Activated CD4-positive, alpha-beta T cell treated with anti-CD3 and anti-CD28 coated beads, Interleukin-10, Interleukin-2, amounts not matched to agents 100 ng/mL and 50 ng/mL, durations not matched to agents 16 hours and 8 hours (primary cell): ENCODE measurements around the gene FCHSD2.

Experiments
- DNase-seq: peaks from one replicate; pipeline ENCODE4 v3.0.0-alpha.2; 2020

FCHSD2 gene

GRCh38 chr11:72829884-72830533 lies 312.1 kb downstream of the FCHSD2 start:
- DNase-seq, result no peak

GRCh38 chr11:72829178-72829577 lies 312.9 kb downstream of the FCHSD2 start:
- DNase-seq, result no peak

DNA sequence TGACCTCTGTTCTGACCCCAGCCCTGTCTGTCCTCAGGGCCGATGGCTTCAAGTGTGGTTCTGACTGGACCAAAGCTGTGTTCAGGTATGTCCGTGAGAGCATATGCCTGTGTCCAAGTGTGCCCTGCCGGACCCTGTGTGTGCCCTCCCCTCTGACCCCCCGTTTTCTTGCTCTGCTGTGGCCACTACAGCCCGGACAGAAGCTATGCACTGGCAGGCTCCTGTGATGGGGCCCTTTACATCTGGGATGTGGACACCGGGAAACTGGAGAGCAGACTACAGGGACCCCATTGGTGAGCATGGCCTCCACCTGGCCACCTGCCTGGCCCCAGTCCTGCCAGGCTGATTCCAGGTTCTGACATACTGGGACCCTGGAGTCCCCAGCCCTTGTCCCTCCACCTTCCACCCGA lies 313.4 kb downstream of the FCHSD2 start:
- no peak for DNase-seq

DNA sequence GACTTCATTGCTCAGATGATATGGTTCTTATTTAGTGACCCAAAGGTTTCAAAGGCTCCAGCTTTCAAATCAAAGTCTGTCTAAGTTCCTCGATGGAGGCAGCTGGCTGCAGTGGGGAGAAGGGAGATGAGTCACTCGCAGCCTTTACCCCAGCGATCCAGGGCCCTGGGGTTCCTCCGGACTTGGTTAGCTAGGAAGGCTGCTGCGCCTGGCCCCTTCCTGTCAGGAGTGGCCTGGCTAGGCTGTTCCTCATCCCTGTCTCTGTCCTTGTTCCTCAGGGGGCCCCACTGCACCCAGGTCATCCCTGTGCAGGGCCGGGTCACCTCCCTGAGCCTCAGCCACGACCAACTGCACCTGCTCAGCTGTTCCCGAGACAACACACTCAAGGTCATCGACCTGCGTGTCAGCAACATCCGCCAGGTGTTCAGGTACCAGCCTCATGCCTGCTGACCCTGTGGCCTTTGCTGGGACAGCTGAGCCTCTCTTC lies 314.0 kb downstream of the FCHSD2 start:
- no peak for DNase-seq

DNA sequence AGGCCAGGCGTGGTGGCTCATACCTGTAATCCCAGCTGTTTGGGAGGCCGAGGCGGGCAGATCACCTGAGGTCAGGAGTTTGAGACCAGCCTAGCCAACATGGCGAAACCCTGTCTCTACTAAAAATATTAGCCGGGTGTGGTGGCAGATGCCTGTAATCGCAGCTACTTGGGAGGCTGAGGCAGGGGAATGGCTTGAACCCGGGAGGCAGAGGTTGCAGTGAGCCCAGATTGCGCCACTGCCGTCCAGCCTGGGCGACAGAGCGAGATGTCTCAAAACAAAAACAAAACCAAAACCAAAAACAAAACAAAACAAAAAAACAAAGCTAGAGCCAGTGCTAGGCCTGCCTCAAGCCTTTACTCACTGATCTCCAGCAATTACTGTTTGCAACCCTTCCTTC lies 314.5 kb downstream of the FCHSD2 start:
- DNase-seq, result peak; percentile 38

DNA sequence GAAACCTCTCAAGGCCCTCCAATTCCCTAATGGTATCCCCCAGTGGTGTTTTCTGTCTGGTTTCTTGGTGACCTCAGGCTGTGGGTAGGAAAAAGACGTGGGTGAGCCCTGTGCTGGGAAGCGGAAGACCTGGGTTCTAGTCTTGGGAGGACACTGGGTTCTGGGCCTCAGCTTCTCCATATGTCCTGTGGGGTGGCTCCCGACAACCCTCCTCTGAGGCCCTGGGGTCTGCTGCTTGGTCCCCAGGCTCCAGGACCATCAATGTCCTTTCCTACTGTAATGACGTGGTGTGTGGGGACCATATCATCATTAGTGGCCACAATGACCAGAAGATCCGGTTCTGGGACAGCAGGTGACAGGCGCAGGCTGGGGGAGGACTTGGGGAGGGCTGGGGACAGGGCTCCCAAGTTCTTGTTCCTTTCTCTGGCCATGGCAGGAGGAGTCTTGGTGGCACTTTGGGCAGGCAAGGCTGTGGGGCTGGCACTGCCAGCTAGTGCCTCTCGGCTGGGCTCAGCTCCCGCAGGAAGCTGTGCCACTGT lies 315.1 kb downstream of the FCHSD2 start:
- no peak for DNase-seq

DNA sequence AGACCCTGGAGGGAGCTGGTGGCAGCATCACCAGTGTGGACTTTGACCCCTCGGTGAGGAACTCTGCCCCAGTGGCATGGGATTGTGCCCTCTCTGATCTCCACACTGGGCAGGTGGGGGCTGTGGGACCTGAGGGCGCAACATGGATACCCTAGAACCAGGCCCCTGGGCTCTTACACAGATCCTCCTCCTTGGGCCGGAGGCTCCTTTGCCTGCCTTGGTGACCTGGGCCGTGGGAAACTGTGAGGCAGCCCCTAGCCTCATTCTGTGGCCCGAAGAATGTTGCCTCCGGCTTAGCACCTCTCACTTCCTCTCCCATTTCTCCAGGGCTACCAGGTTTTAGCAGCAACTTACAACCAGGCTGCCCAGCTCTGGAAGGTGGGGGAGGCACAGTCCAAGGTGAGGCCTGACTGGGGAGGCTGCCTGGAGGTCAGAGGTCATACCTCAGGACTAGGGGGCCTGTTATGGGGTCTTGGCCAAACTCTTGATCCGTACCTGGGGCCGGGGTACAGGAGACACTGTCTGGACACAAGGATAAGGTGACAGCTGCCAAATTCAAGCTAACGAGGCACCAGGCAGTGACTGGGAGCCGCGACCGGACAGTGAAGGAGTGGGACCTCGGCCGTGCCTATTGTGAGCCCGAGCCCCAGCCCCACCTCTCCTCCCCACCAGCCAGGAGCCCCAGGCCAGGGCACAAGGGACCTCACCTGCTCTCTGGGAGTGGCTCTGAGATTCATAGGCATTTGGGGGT lies 315.8 kb downstream of the FCHSD2 start:
- no peak for DNase-seq

- DNase-seq, result no peak
Measured at GRCh38 chr11:72825661-72826060, 316.5 kb downstream of the FCHSD2 start.

DNA sequence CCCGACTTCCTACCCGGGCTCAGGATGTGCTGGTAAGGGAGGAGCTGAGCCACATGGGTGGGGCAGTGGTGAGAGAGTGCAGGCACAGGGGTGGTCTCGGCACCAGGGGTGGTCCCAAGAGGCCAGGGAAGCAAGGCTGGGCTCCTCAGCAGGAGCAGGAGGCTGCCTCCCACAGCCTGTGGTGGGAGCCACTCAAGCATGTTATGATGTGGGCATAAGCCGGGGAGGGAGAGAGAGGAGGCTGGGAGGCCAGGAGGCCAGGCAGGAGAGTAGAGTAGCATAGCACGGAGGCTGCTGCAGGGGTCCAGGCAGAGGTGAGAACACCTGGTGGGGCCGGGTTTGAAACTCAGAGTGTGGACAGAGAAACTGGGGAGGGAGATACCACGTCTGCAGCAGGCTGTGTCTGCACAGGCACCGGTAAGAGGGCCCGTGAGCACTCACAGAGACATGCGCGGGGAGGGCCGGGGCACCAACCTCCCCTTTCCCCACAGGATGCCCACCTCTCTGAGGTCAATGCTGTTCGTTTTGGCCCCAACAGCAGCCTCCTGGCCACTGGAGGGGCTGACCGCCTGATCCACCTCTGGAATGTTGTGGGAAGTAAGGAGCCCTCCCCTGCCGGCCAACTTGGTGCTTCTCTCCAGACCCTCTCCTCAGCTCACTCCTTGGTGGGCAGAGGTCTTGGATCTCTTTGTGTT lies 317.2 kb downstream of the FCHSD2 start:
- no peak for DNase-seq

DNA sequence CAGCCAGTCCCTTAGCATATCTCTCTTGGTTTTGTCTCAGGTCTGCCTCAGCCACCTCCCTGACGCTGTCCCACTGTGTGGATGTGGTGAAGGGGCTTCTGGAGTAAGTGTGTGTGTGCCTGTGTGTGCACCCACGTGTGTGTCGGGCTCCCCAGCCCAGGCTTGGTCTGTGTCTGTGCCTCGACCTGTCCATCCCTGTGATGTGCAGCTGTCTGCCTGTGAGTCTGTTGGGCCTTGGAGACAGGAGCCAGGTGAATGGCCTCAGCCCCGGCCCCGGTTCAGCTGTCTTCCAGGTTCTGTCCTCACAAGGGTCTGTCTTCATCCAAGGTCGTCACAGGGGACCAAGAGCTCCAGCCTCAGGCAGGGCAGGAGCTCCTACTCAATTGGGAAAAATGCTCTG lies 318.1 kb downstream of the FCHSD2 start:
- DNase-seq, result no peak

GRCh38 chr11:72823105-72823804 lies 318.9 kb downstream of the FCHSD2 start:
- DNase-seq, result no peak

DNA sequence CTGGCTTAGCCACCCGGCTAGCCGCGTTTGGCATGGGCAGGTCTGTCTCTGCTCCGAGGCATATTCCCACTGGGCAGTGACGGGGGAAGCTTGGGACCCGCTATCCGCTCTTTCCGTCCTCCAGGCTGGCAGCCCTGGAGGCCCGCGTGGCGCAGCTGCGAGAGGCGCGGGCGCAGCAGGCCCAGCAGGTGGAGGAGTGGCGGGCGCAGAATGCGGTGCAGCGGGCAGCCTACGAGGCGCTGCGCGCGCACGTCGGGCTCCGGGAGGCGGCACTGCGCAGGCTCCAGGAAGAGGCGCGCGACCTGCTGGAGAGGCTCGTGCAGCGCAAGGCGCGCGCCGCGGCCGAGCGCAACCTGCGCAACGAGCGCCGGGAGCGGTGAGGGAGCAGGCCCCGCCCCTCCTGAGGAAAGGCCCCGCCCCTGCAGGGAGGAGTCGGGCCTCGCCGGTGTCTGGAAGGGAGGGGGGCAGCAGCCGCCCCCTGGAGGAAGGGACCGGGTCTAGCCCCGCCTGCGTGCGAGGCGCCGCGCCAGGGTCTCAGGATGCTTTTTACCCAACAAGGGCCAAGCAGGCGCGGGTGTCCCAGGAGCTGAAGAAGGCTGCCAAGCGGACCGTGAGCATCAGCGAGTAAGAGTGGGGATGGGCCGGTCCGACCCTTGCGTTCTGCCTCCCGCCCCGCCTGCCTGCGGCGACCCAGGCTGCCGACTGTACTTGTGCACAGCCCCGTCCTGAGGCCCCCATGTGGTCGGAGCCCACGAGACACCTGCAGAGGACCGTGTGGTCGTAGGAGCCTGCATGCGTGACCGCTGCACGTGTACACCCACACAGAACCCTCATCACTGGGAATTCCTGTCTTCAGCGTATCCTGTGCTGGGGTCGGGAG lies 320.0 kb downstream of the FCHSD2 start:
- peak; percentile 93 for DNase-seq

DNA sequence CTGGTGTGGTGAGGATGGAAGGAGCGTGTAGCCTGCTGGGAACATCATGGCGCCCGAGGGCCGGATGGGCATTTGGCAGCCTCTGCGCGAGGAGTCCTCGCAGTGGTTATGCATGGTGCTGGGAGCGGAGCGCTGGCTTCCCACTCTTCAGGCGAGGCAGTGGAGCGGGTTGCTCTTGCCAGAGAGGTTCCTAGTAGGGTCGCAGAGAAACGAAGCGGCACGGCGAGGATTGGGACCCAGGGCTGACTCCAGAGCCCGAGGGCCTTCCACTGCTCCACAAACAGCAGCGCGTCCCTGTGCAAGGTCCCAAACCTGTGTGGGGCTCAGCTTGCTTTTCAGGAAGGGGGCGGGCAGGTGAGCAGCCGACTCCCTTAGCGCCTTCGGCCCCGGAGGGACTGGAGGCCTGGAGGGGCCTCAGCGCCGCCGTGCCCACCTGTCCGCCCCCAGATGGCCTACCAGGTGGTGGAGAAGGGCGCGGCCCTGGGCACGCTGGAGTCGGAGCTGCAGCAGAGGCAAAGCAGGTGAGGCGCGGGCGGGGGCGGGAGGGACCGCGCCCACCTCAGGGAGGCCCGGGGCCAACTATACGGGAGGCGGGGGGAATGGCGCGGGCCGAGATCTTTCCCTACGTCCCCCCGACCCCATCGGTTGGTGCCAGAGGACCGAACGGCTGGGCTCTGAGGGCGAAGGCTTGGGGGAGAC lies 320.7 kb downstream of the FCHSD2 start:
- DNase-seq, result no peak

DNA sequence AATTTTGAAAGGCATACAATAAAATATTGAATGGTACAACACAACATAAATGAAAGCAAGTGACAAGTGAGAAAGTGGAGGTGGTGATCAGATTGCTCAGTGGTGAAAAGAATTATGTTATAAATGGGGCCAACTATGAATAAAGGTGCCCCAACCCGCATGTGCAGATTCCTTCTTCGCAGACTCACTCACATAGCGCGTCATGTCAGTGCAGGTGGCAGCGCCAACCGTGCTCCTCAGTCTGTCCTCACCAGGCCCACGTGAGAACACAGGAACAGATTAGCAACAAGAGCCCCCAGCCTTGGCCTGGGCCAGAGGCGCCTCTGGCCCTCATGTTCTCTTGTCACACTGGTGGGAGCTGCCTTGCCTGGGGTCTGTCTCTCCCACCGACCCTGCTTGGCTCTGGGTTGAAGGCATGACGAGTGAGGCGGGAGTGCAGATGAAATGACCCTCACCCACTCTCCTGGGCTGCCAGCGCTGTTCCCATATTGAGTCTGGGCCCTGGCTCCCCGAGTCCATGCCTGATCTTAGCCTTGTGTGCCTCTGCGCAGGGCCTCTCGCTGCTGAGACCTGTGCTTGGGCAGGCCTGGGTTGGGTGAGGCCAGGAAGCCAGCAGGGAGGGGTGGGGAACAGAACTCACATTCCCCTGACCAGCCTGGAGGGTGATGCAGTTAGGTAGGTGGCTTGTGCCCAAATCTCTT lies 321.5 kb downstream of the FCHSD2 start:
- DNase-seq, result no peak

DNA sequence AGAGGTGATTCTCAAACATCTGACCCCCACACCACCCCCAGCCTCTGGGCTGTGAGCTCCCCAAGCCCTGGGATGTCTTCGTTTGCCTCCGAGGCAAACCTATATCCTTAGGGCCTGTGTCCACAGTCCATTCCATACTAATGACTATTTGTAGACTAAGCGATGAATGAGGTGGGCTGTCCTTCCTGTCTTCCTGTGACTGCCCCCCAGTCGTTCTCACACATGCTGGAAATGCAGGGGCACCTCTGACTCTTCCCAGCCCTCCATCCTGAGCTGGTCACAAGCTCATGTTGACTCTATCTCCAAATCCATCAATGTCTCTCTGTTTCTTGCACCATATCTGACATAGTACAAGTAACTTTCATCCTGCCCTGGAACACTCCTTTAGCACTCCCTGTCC lies 323.1 kb downstream of the FCHSD2 start:
- DNase-seq, result no peak

GRCh38 chr11:72817966-72818365 lies 324.2 kb downstream of the FCHSD2 start:
- no peak for DNase-seq

DNA sequence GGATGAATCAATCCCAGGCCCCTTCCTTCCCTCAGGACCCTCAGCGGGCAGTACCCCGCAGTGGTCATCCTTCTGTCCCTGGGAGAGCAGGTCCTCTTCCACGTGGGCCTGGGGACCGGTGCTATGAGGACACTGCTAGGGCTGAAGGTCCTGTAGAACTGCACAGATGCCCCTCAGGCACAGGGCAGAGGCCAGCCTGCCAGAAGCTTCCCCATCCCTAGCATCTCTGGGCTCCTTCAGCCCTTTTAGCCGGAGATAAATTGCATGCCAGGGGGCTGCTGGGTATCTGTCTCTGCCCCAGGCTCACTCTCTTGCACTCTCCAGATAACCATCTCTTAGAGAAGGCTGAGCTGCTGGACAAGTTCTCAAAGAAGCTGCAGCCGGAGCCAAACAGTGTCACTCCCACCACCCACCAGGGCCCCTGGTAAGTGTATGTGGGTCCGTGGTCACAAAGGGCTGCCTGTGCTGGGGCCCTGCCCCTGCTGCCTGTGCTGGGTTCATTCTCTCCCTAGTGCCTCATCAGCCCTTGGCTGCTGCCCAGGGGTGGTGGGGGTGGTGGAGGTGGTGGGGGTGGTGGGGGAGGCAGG lies 325.6 kb downstream of the FCHSD2 start:
- no peak for DNase-seq

DNA sequence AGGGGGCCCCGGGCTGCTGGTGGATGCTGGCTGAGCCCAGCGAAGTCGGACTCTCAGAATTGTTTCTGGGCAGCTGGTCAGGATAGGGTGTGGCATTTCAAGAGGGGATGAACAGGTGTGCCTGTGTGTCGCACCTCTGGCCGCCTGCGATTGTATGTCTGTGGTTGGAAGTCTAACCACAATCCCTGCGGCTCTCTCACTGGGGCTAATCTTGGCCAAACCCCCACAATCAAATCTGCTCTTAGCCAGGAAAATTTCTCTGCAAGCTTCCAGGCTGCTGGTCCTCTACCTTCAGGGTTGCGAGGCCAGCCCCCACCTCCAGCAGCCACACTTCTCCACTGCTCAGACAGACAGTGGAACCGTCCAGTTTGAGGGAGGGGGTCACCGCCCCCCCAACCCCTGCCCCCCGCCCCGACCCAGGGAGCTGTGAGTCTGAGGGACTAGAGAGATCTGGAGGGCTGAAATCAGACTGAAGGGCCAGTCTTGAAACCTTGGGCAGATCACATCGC lies 327.0 kb downstream of the FCHSD2 start:
- no peak for DNase-seq

- DNase-seq, result peak; percentile 94
Measured at GRCh38 chr11:72814286-72815109, 327.6 kb downstream of the FCHSD2 start, which contains the start of gene ATG16L2. Gene ATG16L2, plus strand, starts transcription at chr11:72814411. Its CDS starts 35 bp downstream, at chr11:72814446.
